Fibroblast of peridontal ligament (primary cell): ENCODE data around the gene ZNF212.
"Not testable (repeated sequence)": the region's sequence is repeated elsewhere in the genome, so short reads cannot be mapped to it uniquely, and the experiment has no call there.

ENCODE experiments used
- DNase-seq: peaks from one replicate; pipeline ENCODE4 v3.0.0-alpha.2; 2010; ENCODE audit errors: extremely low read depth

The ZNF212 gene

GRCh38 chr7:149218469-149219420 is 20.7 kb upstream of the ZNF212 start:
- no peak for DNase-seq

- peak; percentile 44 for DNase-seq
These were observed 18.9 kb upstream of the ZNF212 start for GRCh38 chr7:149220534-149220933.

GRCh38 chr7:149223176-149223575 is 16.3 kb upstream of the ZNF212 start:
- no peak for DNase-seq

- DNase-seq: no peak
These were observed 15.7 kb upstream of the ZNF212 start for GRCh38 chr7:149223761-149224160.

- no peak for DNase-seq
These were observed 15.1 kb upstream of the ZNF212 start for GRCh38 chr7:149224352-149224751.

- DNase-seq: no peak
These were observed 14.3 kb upstream of the ZNF212 start for GRCh38 chr7:149225106-149225505.

- DNase-seq: no peak
These were observed 13.8 kb upstream of the ZNF212 start for GRCh38 chr7:149225656-149226055.

GRCh38 chr7:149226366-149226765 is 13.1 kb upstream of the ZNF212 start:
- DNase-seq: not testable (repeated sequence)

GRCh38 chr7:149226840-149227494 is 12.5 kb upstream of the ZNF212 start:
- no peak for DNase-seq

GRCh38 chr7:149228831-149229471 is 10.5 kb upstream of the ZNF212 start:
- no peak for DNase-seq

GRCh38 chr7:149229526-149229925 is 9.9 kb upstream of the ZNF212 start:
- DNase-seq: no peak

GRCh38 chr7:149232362-149232761 is 7.1 kb upstream of the ZNF212 start:
- no peak for DNase-seq

- peak; percentile 87 for DNase-seq
These were observed 5.7 kb upstream of the ZNF212 start for GRCh38 chr7:149233655-149234204.

- no peak for DNase-seq
These were observed 1.9 kb upstream of the ZNF212 start for GRCh38 chr7:149237502-149237901.

- no peak for DNase-seq
These were observed 1.4 kb upstream of the ZNF212 start for GRCh38 chr7:149238051-149238450.

GRCh38 chr7:149240637-149241036 is 1.2 kb downstream of the ZNF212 start:
- DNase-seq: no peak

- no peak for DNase-seq
These were observed 2.2 kb downstream of the ZNF212 start for GRCh38 chr7:149241696-149242095.

GRCh38 chr7:149245244-149245643 is 5.8 kb downstream of the ZNF212 start:
- no peak for DNase-seq

GRCh38 chr7:149245744-149246143 is 6.3 kb downstream of the ZNF212 start:
- DNase-seq: no peak

- no peak for DNase-seq
These were observed 9.3 kb downstream of the ZNF212 start for GRCh38 chr7:149248777-149249176.

- DNase-seq: not testable (repeated sequence)
These were observed 10.7 kb downstream of the ZNF212 start for GRCh38 chr7:149250151-149250550.

- not testable (repeated sequence) for DNase-seq
These were observed 12.1 kb downstream of the ZNF212 start for GRCh38 chr7:149251518-149251917.
